GM19025 (cell line): ENCODE data around the gene ASPG.

Source experiments
- ATAC-seq: cut with Tn5 transposase; IDR thresholded peaks from one replicate; pipeline ENCODE4 v1.9.1; 2021; ENCODE audit warnings: mild to moderate bottlenecking, low read depth, moderate library complexity; ENCODE audit not compliant: unreplicated experiment

Gene ASPG

DNA sequence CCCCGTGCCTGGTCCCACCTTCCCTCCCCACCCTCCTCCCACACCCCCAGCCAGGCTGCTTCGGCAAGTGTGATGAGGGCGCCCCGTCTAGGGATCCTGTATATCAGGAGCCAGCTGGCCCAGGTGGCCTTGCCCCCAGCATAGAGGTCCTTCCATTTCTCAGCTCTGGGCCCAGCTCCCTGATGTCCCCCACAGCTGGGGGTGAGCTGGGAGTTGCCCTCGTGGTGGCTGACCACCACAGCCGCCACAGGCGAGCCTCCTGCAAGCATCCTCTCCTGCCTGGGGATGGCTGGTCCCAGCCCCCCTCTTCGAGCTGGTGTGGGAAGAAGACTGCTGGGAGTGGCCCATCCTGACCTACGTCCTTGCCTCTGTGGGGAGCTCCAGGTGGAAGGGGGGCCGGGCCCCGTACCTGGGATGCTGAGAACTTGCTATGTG is 7.4 kb downstream of the ASPG start:
- ATAC-seq = no peak

GRCh38 chr14:104093366-104094055 is 8.0 kb downstream of the ASPG start:
- no peak for ATAC-seq

- ATAC-seq = no peak
Observed at GRCh38 chr14:104094056-104094708, 8.7 kb downstream of the ASPG start.

DNA sequence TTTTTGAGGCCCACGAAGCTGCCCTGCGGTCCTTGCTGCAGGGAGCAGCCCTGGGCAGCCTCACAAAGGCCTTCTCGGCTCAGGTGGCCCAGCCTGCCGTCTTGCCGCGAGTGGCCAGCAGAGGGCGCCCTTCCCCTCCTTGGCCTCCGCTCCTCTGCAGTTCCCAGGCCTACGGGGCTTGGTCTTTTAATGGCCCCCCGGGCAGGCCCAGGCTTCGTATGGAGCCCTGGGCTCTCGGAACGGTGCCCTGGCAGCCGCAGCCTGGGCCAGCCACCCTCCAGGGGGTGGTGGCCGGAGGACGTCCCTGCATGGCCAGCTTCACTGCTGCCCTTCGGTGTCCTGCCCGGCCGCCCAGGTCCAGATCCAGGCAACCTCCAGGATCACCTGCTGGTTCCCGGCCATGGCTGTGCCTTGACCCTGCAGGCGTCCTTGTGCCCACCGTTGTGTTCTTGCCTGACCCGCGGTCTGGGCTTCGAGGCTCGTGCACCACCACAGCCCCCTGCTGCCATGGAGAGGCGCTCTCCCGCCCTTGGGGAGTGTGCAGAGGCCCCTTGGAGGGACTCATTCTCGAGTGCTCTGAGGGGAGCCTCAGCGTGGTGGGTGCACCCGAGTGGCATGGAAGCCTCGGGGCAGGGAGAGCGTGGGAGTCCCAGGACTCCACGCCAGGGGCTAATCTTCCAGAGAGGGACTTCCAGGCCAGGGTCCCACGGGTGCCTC is 9.4 kb downstream of the ASPG start:
- ATAC-seq = no peak

DNA sequence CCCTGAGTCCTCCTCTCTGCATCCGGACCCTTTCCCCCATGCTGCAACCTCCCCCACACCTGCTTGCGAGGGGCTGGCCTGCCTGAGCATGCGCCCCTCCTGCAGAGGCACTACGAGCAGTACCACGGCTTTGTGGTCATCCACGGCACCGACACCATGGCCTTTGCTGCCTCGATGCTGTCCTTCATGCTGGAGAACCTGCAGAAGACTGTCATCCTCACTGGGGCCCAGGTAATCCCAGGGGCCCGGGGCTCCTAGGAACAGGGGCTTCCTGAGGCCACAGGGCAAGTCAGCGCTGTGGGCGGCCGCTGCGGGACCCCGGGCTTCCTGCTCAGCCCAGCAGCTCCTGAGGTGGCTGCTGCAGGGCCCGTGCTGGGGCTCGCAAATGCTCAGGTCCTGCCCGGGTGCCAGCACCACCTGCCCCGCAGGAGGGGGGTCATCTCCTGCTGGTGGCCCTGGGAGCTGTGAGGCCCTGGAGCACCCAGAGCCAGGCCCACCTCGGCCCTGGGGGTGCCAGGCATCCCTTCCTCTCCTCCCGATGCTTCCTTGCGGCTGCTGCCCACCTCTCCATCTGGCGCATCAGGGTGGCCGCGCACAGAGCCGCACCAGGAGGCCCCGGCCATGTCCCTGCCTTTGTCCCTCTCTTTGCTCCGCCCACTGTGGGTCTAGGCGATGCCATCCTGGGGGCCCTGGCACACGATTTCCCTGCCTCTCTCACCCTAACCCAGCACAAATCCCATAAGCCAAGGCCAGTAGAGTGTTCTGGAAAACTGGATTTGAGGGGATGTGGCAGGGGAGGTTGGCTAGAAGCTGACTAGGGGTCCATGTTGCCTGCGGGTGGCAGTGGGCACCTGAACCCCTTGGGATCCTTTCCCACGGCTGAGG is 10.2 kb downstream of the ASPG start:
- no peak for ATAC-seq

DNA sequence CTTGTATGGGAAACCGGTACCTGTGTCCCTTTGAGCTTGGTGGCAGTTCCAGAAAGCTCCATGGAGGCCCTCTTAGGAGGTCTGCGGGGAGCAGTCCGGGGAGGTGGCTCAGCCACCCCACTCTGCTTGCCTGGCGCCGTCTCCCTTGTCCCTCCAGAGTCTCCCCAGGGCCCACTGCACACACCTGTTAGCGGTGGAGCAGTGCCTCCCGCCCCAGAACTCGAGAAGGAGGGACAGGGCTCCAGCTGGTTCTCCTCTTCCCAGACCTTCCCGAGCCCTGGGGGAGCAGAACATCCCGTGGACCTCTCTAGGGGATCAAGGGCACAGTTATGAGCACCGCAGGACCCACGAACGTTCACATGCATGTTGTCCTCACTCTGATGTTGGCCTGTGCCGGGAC is 10.8 kb downstream of the ASPG start:
- no peak for ATAC-seq

DNA sequence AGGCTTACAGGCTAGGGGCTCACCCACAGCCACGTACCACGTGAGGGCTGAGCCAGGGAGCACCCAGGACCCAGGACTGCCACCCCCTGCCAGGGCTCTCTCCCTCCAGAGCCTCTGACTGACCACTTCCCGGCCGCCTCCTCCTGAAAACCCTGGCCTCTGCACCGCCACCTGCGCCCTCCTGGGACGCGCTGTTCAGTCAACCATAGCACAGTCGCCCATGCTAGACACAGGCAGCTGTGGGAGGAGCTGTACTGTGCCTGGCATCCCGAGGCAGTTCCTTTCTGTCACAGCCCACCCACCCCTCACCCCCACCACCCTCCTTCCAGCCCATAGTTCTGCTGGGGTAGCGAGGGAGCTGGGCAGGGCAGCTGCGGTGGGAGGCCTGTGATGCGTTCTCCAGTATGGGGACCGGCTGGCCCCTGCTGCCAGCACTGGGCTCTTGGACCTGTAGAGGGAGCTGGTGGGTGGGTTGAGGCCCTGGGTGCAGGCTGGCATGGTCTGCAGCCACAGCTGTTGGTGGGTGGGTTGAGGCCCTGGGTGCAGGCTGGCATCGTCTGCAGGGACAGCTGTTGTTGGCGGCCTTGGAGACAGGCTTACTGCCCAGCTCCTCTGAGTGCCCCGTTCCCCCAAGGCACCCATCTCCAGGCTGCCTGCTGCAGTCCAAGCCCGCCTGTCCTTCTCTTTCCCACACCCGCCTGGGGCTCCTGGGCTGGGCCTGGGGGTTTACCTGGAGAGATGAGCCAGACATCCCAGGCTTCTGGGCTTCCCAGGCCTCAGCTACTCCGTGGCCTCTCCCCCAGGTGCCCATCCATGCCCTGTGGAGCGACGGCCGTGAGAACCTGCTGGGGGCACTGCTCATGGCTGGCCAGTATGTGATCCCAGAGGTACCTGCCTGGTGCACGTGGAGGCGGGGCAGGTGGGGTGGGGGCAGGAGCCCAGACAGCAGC is 11.5 kb downstream of the ASPG start:
- ATAC-seq = no peak

GRCh38 chr14:104098272-104099095 is 13.0 kb downstream of the ASPG start:
- ATAC-seq = no peak

DNA sequence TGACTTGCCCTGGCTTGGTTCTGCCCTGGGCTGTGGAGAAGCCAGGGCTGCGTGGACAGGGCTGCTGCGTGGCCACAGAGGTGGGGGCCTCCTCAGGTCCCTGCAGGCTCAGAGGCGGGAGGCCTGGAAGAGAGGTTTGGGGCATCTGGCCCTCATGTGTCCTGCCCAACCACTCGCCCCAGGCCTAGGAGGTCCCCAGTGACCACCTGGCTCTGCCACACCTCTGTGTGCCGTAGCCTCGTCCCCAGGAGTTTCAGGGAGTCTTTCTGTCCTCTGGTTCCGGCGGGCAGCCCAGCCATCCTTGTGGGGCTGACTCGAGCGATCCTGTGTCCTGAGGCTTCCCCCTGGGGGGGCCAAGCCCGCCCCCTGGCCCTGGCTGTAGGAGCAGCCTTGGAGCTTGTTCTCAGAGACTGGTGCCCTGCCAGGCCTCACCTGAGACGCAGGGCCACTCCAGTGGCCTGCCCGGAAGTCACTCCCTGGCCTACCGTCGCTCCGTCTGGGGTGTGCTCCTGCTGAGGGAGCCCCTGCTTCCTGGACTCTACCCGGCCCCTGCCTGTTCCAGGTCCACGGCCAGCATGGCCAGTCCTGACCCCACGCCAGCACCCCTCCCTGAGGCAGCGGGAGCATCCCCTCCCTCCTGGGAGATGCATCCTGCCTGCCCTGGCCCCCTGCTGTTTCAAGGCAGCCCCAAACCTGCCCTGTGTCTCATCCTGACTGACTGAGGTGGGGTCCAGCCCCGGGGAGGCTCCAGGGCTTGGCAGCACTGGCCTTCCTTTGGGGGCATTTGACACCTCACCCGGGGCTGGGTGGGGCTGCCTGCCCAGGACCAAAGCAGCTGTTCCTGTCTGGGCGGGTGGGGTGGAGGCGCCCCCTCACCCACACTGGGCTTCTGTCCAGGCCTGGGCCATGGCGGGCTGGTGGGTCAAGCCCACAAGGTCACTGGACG is 13.9 kb downstream of the ASPG start:
- no peak for ATAC-seq

- no peak for ATAC-seq
Observed at GRCh38 chr14:104100171-104101085, 14.9 kb downstream of the ASPG start.

GRCh38 chr14:104101086-104101621 is 15.7 kb downstream of the ASPG start:
- no peak for ATAC-seq

DNA sequence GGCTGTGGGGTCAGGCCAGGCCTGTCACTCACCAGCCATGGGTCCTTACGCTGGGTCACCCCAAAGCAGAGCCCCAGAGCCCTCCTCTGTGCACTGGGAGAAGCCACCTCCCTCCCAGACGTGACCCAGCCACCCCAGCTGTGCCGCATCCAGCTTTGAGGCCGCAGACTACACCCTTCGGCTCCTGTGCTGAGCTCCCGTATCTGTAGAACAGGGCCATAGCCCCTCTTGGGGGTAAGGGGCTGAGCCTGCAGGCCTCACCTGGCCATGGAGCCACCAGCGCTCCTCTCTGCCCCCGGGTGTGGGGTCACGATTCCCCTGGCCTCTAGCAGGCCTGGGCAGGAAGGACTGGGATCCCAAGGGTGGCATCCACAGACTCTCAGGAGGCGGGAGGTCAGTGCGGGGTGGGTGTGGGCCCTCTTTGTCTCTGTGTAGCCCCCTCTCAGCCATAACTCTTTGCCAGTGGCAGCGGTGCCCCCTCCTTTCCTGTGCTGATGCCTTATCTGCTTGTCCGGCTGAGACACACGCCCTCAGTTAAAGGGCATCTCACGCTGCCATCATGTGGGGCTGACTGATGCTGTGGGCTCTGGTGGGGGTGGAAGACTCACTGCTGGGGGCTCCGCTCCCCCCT is 16.3 kb downstream of the ASPG start:
- no peak for ATAC-seq

GRCh38 chr14:104102282-104102914 is 16.9 kb downstream of the ASPG start:
- no peak for ATAC-seq

GRCh38 chr14:104103061-104103445 is 17.6 kb downstream of the ASPG start:
- ATAC-seq = no peak

GRCh38 chr14:104103446-104104075 is 18.1 kb downstream of the ASPG start:
- ATAC-seq = no peak
